T47D (cell line): Measurements from ENCODE around the gene C1orf74.
A peak's percentile ranks its signal among the peaks of the same experiment; 100 is the strongest.
"Not testable (repeated sequence)": the region's sequence is repeated elsewhere in the genome, so short reads cannot be mapped to it uniquely, and the experiment has no call there.

Source experiments
- DNase-seq, 2 experiments: peaks; one replicate each; pipeline versions ENCODE4 v3.0.0 to v3.0.0-alpha.2; 2011 to 2012; ENCODE audit warnings: low read depth in 1 of 2, low spot score in 1 of 2
- JUND ChIP-seq: IDR thresholded peaks from 2 replicates; pipeline ENCODE4 v1.6.1; 2012; ENCODE audit warnings: low read depth
- in situ Hi-C: cut with HindIII; loops from 2 replicates; pipeline ENCODE4 v1.10.0; 2016; ENCODE audit warnings: low sequenced_read_pairs, low pct_unique_long_range_greater_than_20kb

Gene C1orf74

DNA sequence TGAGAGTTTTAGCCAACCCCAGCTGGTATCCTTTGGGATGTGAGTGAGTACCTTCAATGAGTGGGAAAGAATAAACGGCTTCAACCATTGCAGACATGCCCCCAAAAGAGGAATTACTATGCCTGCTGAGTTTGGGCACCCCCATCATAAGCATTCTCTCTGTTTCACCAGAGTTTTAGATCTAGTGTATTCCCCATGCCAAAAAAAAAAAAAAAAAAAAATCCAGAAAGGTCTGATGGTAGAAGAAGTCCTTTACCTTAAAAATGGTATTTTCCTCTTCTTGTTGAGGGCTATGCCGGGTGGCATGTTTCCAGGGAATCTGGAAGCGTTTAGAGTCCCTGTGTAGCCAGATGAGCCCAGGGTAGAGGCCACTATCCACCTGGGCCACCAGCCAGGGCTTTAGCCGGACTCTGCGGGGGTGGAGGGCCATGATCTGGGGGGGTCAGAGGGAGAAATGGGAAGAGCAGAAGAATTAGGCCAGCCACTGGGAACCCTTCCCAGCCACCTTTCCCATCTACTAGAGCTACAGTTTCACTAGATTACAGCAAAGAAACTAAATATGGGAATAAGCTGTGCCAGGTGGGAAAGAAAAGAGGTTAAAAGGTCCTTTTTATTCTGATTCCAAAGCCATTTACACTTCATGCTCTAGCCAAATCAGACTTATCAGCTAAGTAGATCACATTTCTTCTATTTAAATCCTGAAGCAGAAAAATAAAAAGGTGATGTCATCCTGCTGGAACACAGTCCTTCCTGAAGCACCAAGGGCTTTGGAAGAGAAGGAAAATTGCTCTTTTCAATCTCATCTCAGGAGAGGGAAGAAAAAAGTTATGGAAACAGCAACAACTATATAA lies 16.9 kb upstream of the C1orf74 start:
- DNase-seq = no peak
- in situ Hi-C loops = no loop called here
- TF ChIP-seq JUND = no peak

GRCh38 chr1:209797978-209798639 lies 13.8 kb upstream of the C1orf74 start:
- TF ChIP-seq JUND = no peak
- in situ Hi-C loops = no loop called here
- DNase-seq = no peak

DNA sequence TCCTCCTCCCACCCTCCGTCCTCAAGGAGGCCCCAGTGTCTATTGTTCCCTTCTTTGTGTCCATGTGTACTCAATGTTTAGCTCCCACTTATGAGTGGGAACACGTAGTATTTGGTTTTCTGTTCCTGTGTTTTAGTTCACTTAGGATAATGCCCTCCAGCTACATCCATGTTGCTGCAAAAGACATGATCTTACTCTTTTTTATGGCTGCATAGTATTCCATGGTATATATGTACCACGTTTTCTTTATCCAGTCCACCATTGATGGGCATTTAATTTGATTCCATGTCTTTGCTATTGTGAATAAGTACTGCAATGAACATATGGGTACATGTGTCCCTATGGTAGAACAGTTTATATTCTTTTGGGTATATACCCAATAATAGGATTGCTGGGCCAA lies 9.4 kb upstream of the C1orf74 start:
- DNase-seq, in situ Hi-C loops: not testable (repeated sequence)

DNA sequence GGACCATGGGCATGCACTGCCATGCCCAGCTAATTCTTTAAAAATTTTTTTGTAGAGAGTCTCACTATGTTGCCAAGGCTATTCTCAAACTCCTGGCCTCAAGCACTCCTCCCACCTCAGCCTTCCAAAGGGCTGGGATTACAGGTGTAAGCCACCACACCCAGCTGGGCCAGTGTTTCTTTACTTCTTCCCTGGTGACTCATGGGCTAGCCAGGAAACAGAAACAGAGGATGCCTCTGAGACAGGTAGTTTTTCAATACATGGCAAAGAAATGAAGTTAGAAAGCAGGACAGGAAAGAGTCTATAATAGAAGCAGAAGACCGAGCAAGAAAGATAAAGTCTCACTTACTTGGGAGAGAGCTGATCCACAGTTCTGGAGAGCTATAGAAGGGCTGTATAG lies 7.6 kb upstream of the C1orf74 start:
- TF ChIP-seq JUND = no peak
- in situ Hi-C loops = no loop called here
- DNase-seq = no peak

GRCh38 chr1:209790286-209791193 lies 6.2 kb upstream of the C1orf74 start:
- no peak for DNase-seq
- in situ Hi-C loops = no loop called here
- no peak for TF ChIP-seq JUND

DNA sequence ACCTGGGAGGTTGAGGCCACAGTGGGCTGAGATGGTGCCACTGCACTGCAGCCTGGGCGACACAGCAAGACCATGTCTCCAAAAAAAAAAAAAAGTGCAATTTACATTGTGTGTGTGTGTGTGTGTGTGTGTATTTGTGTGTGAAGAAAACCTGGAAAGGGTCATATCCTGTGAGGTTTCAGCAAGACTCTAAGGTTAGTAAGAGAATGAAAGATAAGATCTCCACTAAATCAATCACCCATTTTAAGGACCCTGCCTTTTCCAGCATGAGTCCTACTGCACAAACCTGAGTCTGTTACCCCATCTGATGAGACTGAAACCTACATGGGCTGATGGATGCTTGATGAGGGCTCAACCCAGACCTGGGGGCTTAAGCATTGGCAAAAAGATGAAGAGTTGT lies 4.9 kb upstream of the C1orf74 start:
- TF ChIP-seq JUND = no peak
- no peak for DNase-seq
- in situ Hi-C loops = no loop called here

DNA sequence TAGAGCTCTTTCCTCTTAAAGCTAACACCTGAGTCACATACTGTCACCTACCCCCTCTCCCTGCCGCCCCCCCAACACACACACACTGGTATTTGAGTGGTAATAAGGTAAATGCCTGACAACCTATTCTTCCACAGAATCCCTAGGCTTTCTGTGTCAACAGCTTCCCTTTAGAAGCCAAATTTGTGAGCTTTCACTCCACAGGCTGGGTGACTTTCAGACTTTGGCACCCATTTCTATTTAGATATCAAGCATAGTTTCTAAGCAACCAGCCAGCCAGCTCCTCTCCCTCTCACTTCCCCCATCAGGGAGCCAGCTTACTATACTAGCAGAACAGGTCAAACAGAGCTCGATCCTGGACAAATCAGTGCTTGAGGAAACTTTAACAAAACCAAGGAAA lies 3.2 kb upstream of the C1orf74 start:
- DNase-seq = peak in 1 of 2 experiments; percentile 84
- in situ Hi-C loops = no loop called here
- TF ChIP-seq JUND = no peak

GRCh38 chr1:209786146-209786545 lies 1.8 kb upstream of the C1orf74 start:
- no peak for TF ChIP-seq JUND
- no peak for DNase-seq

DNA sequence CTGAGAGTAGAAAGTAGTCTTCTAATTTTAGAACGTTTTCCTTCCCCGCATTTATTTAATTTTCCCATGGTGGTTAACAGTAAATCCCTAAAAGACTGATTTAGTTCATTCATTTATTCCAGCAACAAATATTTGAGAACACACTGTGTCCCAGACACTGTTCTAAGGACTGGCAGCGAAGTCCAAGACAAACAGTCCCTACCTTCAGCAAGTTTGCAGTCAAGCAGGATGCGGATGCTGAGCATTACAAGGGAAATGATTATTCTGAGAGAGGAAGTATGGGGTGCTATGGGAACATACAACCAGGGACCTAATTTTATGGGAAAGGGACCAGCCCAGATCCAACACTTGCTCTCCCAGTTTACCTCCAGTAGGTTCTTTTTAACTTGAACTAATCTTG lies 1.2 kb upstream of the C1orf74 start:
- no peak for TF ChIP-seq JUND

More at GRCh38 chr1:209786146-209786545, 1.8 kb upstream of the C1orf74 start:
- in situ Hi-C loops = no loop called here

GRCh38 chr1:209783386-209783785 lies 973 bp downstream of the C1orf74 start:
- DNase-seq = no peak
- in situ Hi-C loops = no loop called here

More for the DNA sequence above, 1.2 kb upstream of the C1orf74 start:
- in situ Hi-C loops = no loop called here
- no peak for DNase-seq

DNA sequence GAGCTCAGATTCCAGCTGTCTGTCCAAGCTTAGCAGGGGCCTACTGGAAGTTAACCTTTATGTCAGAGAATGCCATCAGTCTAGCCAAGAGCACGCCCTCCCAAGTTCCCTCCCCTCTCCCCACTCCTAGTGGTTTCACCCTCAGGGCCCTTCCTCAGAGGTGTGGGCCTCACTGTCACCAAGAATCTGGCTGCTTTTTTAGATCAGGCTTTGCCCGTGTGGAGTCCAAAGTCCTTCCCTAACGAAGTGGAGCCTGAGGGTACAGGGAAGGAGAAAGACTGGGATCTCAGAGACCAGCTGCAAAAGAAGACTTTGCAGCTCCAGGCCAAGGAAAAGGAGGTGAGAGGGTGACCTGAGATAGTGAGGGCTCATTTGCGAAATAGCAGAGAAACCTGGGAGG lies 4.1 kb downstream of the C1orf74 start:
- in situ Hi-C loops = no loop called here
- TF ChIP-seq JUND = no peak
- no peak for DNase-seq

More at GRCh38 chr1:209783386-209783785, 973 bp downstream of the C1orf74 start:
- no peak for TF ChIP-seq JUND

GRCh38 chr1:209778102-209778501 lies 6.3 kb downstream of the C1orf74 start:
- in situ Hi-C loops = no loop called here
- TF ChIP-seq JUND = no peak
- DNase-seq = no peak
